Esophagus squamous epithelium (tissue), 5 donors: ENCODE data around the gene ZNF407. TPM values are rescaled to one million over a fixed set of nuclear protein-coding genes. Genes with fewer than 3 reads are reported as not detected.

ENCODE experiments used
- DNase-seq: peaks from one replicate; lab custom pipeline; 2025; lab: John Stamatoyannopoulos, UW
- H3K27ac ChIP-seq, 4 donors: fragments of 200-600 bp; sonication (generic); one replicate each; pipeline ENCODE4 v1.5.1; 2016 to 2019; ENCODE audit warnings: mild to moderate bottlenecking in 1 of 4
- H3K27me3 ChIP-seq, 4 donors: fragments of 200-600 bp; sonication (generic); 1 replicate in 3 of 4; 2 replicates in 1 of 4; pipeline versions ENCODE4 v1.5.1 to v1.6.0; 2017 to 2021; ENCODE audit warnings: antibody characterized with exemption in 1 of 4
- H3K36me3 ChIP-seq, 3 donors: fragments of 200-600 bp; sonication (generic); one replicate each; pipeline ENCODE4 v1.5.1; 2016 to 2019
- H3K4me1 ChIP-seq, 3 donors: fragments of 200-600 bp; sonication (generic); one replicate each; pipeline ENCODE4 v1.5.1; 2017 to 2019
- H3K4me3 ChIP-seq, 4 donors: fragments of 200-600 bp; sonication (generic); 1 replicate in 3 of 4; 2 replicates in 1 of 4; pipeline ENCODE4 v1.5.1; 2016 to 2019; ENCODE audit warnings: mild to moderate bottlenecking in 2 of 4, moderate library complexity in 1 of 4
- H3K9me3 ChIP-seq, 3 donors: fragments of 200-600 bp; sonication (generic); one replicate each; pipeline ENCODE4 v1.5.1; 2016 to 2019
- CTCF ChIP-seq, 6 experiments: fragments of 450-650 bp in 4 of 6; fragments of 200-600 bp in 2 of 6; sonication (generic) in 2 of 6; IDR thresholded peaks; one replicate each; pipeline ENCODE4 v1.5.1; 2016 to 2019; ENCODE audit warnings: antibody characterized with exemption in 6 of 6, mild to moderate bottlenecking in 4 of 6, moderate library complexity in 4 of 6
- POLR2A ChIP-seq, 4 donors: fragments of 450-650 bp; IDR thresholded peaks; one replicate each; pipeline ENCODE4 v1.6.1; 2017; ENCODE audit warnings: antibody characterized with exemption in 4 of 4, mild to moderate bottlenecking in 4 of 4, moderate library complexity in 3 of 4
- WGBS, 2 donors: methylation state at CpG; one replicate each; pipeline ENCODE4 v1.1.5; 2018; 5-methylcytosine and 5-hydroxymethylcytosine counted together
- intact Hi-C: fragments of 100-400 bp; cut with DNase I; formaldehyde crosslinking; loops from one replicate; pipeline ENCODE4 v1.15.0; 2022
- total RNA-seq, 4 donors: library from RNA; depleted of rRNA; stranded (reverse); fragments of >200 nt; gene quantifications; one replicate each; pipeline ENCODE4 v1.1.0, GENCODE V29; 2016
- donor health status: DM: yes; HTN: yes; CAD: no.

Gene ZNF407
- total RNA-seq, 4 donors from 2014 or later, result 6.4 to 21.2 (median 13.1) TPM

- DNase-seq, result no peak
- TF ChIP-seq POLR2A (IDR thresholded peaks at IDR 0.05) (no peak), CTCF (IDR thresholded peaks at IDR 0.05) (no peak)
- H3K9me3 ChIP-seq, result no peaks in the 10 kb centered on the region
- no peaks in the 10 kb centered on the region for H3K36me3 ChIP-seq
- intact Hi-C loops, result no loop called here
- no peak overlapping the region for H3K4me3 ChIP-seq
- H3K27me3 ChIP-seq, result no peaks in the 10 kb centered on the region
- H3K27ac ChIP-seq, result no peak overlapping the region
- peaks cover 0 to 4% (median 0%) of the 10 kb centered on the region in 3 donors for H3K4me1 ChIP-seq
Measured at GRCh38 chr18:74832381-74832780, 234.7 kb downstream of the ZNF407 start.

GRCh38 chr18:74832999-74833398, 235.3 kb downstream of the ZNF407 start:
- no peak overlapping the region for H3K27ac ChIP-seq
- H3K36me3 ChIP-seq, result peaks cover 0 to 5% (median 0%) of the 10 kb centered on the region in 3 donors
- TF ChIP-seq CTCF (IDR thresholded peaks at IDR 0.05) (no peak), POLR2A (IDR thresholded peaks at IDR 0.05) (no peak)
- no peaks in the 10 kb centered on the region for H3K27me3 ChIP-seq
- no peaks in the 10 kb centered on the region for H3K9me3 ChIP-seq
- 95 to 100% methylated on average over 1 of the region's 1 CpG for WGBS, 2 donors
- intact Hi-C loops, result no loop called here
- H3K4me1 ChIP-seq, result peaks cover 0 to 4% (median 0%) of the 10 kb centered on the region in 3 donors
- no peak for DNase-seq
- H3K4me3 ChIP-seq, result no peak overlapping the region

GRCh38 chr18:74834424-74835309, 237.0 kb downstream of the ZNF407 start:
- no peak for DNase-seq
- no peaks in the 10 kb centered on the region for H3K27me3 ChIP-seq
- H3K4me1 ChIP-seq, result peaks cover 0 to 4% (median 0%) of the 10 kb centered on the region in 3 donors
- WGBS, 2 donors, result 89 to 90% methylated on average over 9 of the region's 9 CpGs
- peaks cover 0 to 5% (median 0%) of the 10 kb centered on the region in 3 donors for H3K36me3 ChIP-seq
- no peaks in the 10 kb centered on the region for H3K9me3 ChIP-seq
- intact Hi-C loops, result no loop called here
- TF ChIP-seq CTCF (IDR thresholded peaks at IDR 0.05) (no peak), POLR2A (IDR thresholded peaks at IDR 0.05) (no peak)
- H3K27ac ChIP-seq, result no peak overlapping the region
- no peak overlapping the region for H3K4me3 ChIP-seq

GRCh38 chr18:74836296-74837139, 238.8 kb downstream of the ZNF407 start:
- H3K27me3 ChIP-seq, result no peaks in the 10 kb centered on the region
- TF ChIP-seq POLR2A (IDR thresholded peaks at IDR 0.05) (no peak), CTCF (IDR thresholded peaks at IDR 0.05) (no peak)
- H3K4me3 ChIP-seq, result no peak overlapping the region
- peaks cover 0 to 4% (median 0%) of the 10 kb centered on the region in 3 donors for H3K4me1 ChIP-seq
- peaks cover 0 to 5% (median 0%) of the 10 kb centered on the region in 3 donors for H3K36me3 ChIP-seq
- DNase-seq, result no peak
- no peak overlapping the region for H3K27ac ChIP-seq
- 60 to 61% methylated on average over 8 of the region's 8 CpGs for WGBS, 2 donors
- intact Hi-C loops, result no loop called here
- no peaks in the 10 kb centered on the region for H3K9me3 ChIP-seq
